H1 (cell line): ENCODE results near the gene COL5A1. TPM values are rescaled to one million over a fixed set of nuclear protein-coding genes. Genes with fewer than 3 reads are reported as not detected.

Experiments used
- polyA plus RNA-seq, 7 experiments: library from polyadenylated mRNA; depleted of rRNA in 3 of 7; stranded (reverse) in 5 of 7; unstranded in 2 of 7; fragments of >200 nt in 5 of 7; fragments of 200-250 nt in 2 of 7; gene quantifications; 1 replicate in 5 of 7; 2 replicates in 1 of 7; 4 replicates in 1 of 7; pipeline versions ENCODE4 v1.2.1 to v1.2.3, GENCODE V29; 2011 to 2013; ENCODE audit warnings: missing spikeins in 2 of 7, mixed read lengths in 2 of 7
- total RNA-seq: library from RNA; stranded (reverse); fragmentation: NEBNext Ultra II Directional; extraction: Animal tissue kit (Norgen Biotek cat#: 25700); gene quantifications from 2 replicates; pipeline ENCODE4 v1.2.1, GENCODE V29; 2021
- TF ChIP-seq, protein P1 (sequence below): IDR thresholded peaks from 2 replicates; pipeline ENCODE4 v1.6.1; 2012; ENCODE audit warnings: inconsistent platforms

COL5A1 gene
- total and polyA plus RNA-seq, 2 of the 8 experiments (the other 6 are each of a cell fraction or from before 2014, with no cell fraction given) = 3.8 to 12.0 TPM

DNA sequence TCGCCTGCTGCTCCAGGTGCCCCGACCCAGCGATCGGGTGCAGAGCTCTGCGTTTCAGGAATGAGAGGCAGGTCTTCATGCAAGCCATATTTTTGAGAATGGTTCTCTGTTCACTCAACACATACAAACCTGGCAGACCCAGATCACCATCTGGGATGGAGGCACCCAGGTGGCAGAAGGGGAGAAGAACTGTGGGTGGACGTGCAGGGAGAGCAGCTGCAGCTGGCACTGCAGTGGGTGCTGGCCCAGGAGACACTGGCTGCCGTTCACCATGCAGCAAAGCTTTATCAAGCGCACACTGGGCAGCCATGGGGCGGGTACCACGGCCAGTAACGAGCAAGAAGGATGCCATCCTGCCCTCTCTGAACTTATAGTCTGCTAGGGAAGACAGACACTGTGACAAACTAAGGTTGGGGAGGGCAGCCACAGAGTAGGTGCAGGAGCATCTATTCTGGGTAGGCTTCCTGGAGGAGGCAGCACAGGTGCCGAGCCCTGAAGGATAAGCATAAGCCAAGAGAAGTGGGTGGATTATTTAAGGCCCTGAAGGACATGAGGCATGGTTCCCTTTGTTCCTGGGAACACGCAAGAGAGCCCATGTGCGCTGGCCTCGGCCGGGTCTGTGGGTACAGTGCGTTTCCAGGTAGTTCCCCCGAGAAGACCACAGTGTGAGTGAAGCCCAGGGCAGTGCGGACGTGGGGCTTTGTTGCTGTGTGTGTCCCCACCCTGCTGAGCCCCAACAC is 192.8 kb downstream of the COL5A1 start (continued):
- TF ChIP-seq, protein P1, sequence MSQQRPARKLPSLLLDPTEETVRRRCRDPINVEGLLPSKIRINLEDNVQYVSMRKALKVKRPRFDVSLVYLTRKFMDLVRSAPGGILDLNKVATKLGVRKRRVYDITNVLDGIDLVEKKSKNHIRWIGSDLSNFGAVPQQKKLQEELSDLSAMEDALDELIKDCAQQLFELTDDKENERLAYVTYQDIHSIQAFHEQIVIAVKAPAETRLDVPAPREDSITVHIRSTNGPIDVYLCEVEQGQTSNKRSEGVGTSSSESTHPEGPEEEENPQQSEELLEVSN = no peak
